G401.6 (cell line): ENCODE data around the gene CXorf49B.
"Not testable (repeated sequence)": the region's sequence is repeated elsewhere in the genome, so short reads cannot be mapped to it uniquely, and the experiment has no call there.

ENCODE experiments used
- FAIRE-seq: peaks from 2 replicates; lab custom pipeline; 2012; peaks lifted over from hg19 to GRCh38; lab: Jason Lieb, UNC

The CXorf49B gene

GRCh38 chrX:71763049-71763448, at the start of gene CXorf49B:
TSS of gene CXorf49B (plus strand) at chrX:71763349. CDS start at chrX:71763424, 75 bp downstream.
- FAIRE-seq = not testable (repeated sequence)

GRCh38 chrX:71714064-71714463, 49.1 kb upstream of the CXorf49B start:
- not testable (repeated sequence) for FAIRE-seq

- FAIRE-seq = not testable (repeated sequence)
These were observed 47.6 kb upstream of the CXorf49B start for GRCh38 chrX:71715551-71715950.

GRCh38 chrX:71716323-71716722, 46.8 kb upstream of the CXorf49B start:
- not testable (repeated sequence) for FAIRE-seq

GRCh38 chrX:71718185-71718584, 45.0 kb upstream of the CXorf49B start, which contains the start of gene CXorf49:
TSS of gene CXorf49 (minus strand) at chrX:71718285. CDS start at chrX:71718151, 134 bp downstream.
- not testable (repeated sequence) for FAIRE-seq

- not testable (repeated sequence) for FAIRE-seq
These were observed 44.0 kb upstream of the CXorf49B start for GRCh38 chrX:71719195-71719594.

GRCh38 chrX:71720289-71720886, 42.8 kb upstream of the CXorf49B start:
- not testable (repeated sequence) for FAIRE-seq

- not testable (repeated sequence) for FAIRE-seq
These were observed 2.4 kb upstream of the CXorf49B start for GRCh38 chrX:71760688-71761281.

- FAIRE-seq = not testable (repeated sequence)
These were observed 1.7 kb downstream of the CXorf49B start for GRCh38 chrX:71764832-71765231.

GRCh38 chrX:71765613-71766012, 2.5 kb downstream of the CXorf49B start:
- FAIRE-seq = not testable (repeated sequence)

GRCh38 chrX:71767134-71767533, 4.0 kb downstream of the CXorf49B start:
- FAIRE-seq = not testable (repeated sequence)

GRCh38 chrX:71778322-71778721, 15.2 kb downstream of the CXorf49B start:
- FAIRE-seq = not testable (repeated sequence)

GRCh38 chrX:71782225-71782949, 19.2 kb downstream of the CXorf49B start:
- not testable (repeated sequence) for FAIRE-seq

GRCh38 chrX:71782950-71783299, 19.8 kb downstream of the CXorf49B start:
- FAIRE-seq = not testable (repeated sequence)

- not testable (repeated sequence) for FAIRE-seq
These were observed 20.6 kb downstream of the CXorf49B start for GRCh38 chrX:71783569-71784347.

- FAIRE-seq = not testable (repeated sequence)
These were observed 21.3 kb downstream of the CXorf49B start for GRCh38 chrX:71784348-71784983.

GRCh38 chrX:71806450-71806849, 43.3 kb downstream of the CXorf49B start:
- FAIRE-seq = not testable (repeated sequence)

GRCh38 chrX:71809886-71810285, 46.7 kb downstream of the CXorf49B start:
- FAIRE-seq = no peak

GRCh38 chrX:71814123-71814912, 51.2 kb downstream of the CXorf49B start:
- FAIRE-seq = no peak

- FAIRE-seq = no peak
These were observed 52.2 kb downstream of the CXorf49B start for GRCh38 chrX:71815121-71815905.

- FAIRE-seq = no peak
These were observed 52.7 kb downstream of the CXorf49B start for GRCh38 chrX:71815906-71816156.
